GM19395 (cell line): Measurements from ENCODE around the gene UBE2E2.

Source experiments
- ATAC-seq: cut with Tn5 transposase; IDR thresholded peaks from one replicate; pipeline ENCODE4 v1.9.1; 2021; ENCODE audit warnings: mild to moderate bottlenecking, moderate library complexity; ENCODE audit not compliant: unreplicated experiment

UBE2E2 gene

GRCh38 chr3:23566499-23566898 lies 363.4 kb downstream of the UBE2E2 start:
- ATAC-seq, result peak; percentile 70

- no peak for ATAC-seq
Observed at GRCh38 chr3:23567917-23568316, 364.8 kb downstream of the UBE2E2 start.

GRCh38 chr3:23573827-23574226 lies 370.7 kb downstream of the UBE2E2 start:
- ATAC-seq, result no peak

- ATAC-seq, result no peak
Observed at GRCh38 chr3:23574822-23575315, 371.7 kb downstream of the UBE2E2 start.

GRCh38 chr3:23575697-23576096 lies 372.6 kb downstream of the UBE2E2 start:
- no peak for ATAC-seq

- ATAC-seq, result no peak
Observed at GRCh38 chr3:23576379-23576959, 373.3 kb downstream of the UBE2E2 start.

GRCh38 chr3:23580096-23580713 lies 377.1 kb downstream of the UBE2E2 start:
- ATAC-seq, result no peak

- no peak for ATAC-seq
Observed at GRCh38 chr3:23583980-23584740, 381.0 kb downstream of the UBE2E2 start.

- ATAC-seq, result no peak
Observed at GRCh38 chr3:23587513-23587912, 384.4 kb downstream of the UBE2E2 start.

- ATAC-seq, result no peak
Observed at GRCh38 chr3:23588547-23588946, 385.4 kb downstream of the UBE2E2 start.

GRCh38 chr3:23589602-23590001 lies 386.5 kb downstream of the UBE2E2 start:
- ATAC-seq, result no peak

GRCh38 chr3:23590424-23591273 lies 387.5 kb downstream of the UBE2E2 start:
- ATAC-seq, result peak; percentile 83

GRCh38 chr3:23591374-23591773 lies 388.2 kb downstream of the UBE2E2 start:
- ATAC-seq, result no peak

- peak; percentile 59 for ATAC-seq
Observed at GRCh38 chr3:23592961-23593931, 390.1 kb downstream of the UBE2E2 start.

GRCh38 chr3:23594066-23594465 lies 390.9 kb downstream of the UBE2E2 start:
- ATAC-seq, result no peak

GRCh38 chr3:23594894-23595670 lies 392.0 kb downstream of the UBE2E2 start:
- ATAC-seq, result no peak

- ATAC-seq, result no peak
Observed at GRCh38 chr3:23595851-23596250, 392.7 kb downstream of the UBE2E2 start.

GRCh38 chr3:23600167-23600871 lies 397.2 kb downstream of the UBE2E2 start:
- no peak for ATAC-seq
